Mesenchymal stem cell (in vitro differentiated cells and primary cell): Measurements from ENCODE around the gene UBE2I.

Experiments used
- DNase-seq: peaks from one replicate; pipeline ENCODE4 v3.0.0-alpha.2; 2013
- H2AFZ ChIP-seq: one replicate; pipeline ENCODE4 v1.6.1; 2013; ENCODE audit warnings: low read depth, mild to moderate bottlenecking, control low read depth, inconsistent platforms, low read length, moderate library complexity
- H2AK5ac ChIP-seq: 2 replicates; pipeline ENCODE4 v1.6.1; 2013; ENCODE audit warnings: low read length, moderate library complexity, mild to moderate bottlenecking, inconsistent platforms; ENCODE audit not compliant: severe bottlenecking
- H2BK120ac ChIP-seq: one replicate; pipeline ENCODE4 v1.6.1; 2013; ENCODE audit warnings: low read depth, mild to moderate bottlenecking, inconsistent platforms, low read length, moderate library complexity
- H2BK12ac ChIP-seq, 2 experiments: one replicate each; pipeline ENCODE4 v1.6.1; 2013; ENCODE audit warnings: inconsistent platforms in 2 of 2, low read length in 2 of 2, mild to moderate bottlenecking in 2 of 2, moderate library complexity in 2 of 2, control low read depth in 1 of 2
- H2BK15ac ChIP-seq: one replicate; pipeline ENCODE4 v1.6.1; 2013; ENCODE audit warnings: mild to moderate bottlenecking, low read depth, inconsistent platforms; ENCODE audit not compliant: poor library complexity, severe bottlenecking
- H2BK5ac ChIP-seq: 2 replicates; pipeline ENCODE4 v1.6.1; 2013; ENCODE audit warnings: low read depth, mild to moderate bottlenecking, low read length, control low read depth, inconsistent platforms; ENCODE audit not compliant: poor library complexity, severe bottlenecking
- H3K14ac ChIP-seq, 2 experiments: one replicate each; pipeline ENCODE4 v1.6.1; 2013; ENCODE audit warnings: inconsistent platforms in 2 of 2, low read length in 2 of 2, control low read depth in 1 of 2, mild to moderate bottlenecking in 1 of 2, moderate library complexity in 1 of 2
- H3K18ac ChIP-seq, 2 experiments: one replicate each; pipeline ENCODE4 v1.6.1; 2013; ENCODE audit warnings: inconsistent platforms in 2 of 2, low read length in 2 of 2, control low read depth in 1 of 2, low read depth in 1 of 2, mild to moderate bottlenecking in 1 of 2
- H3K23ac ChIP-seq, 2 experiments: one replicate each; pipeline ENCODE4 v1.6.1; 2013; ENCODE audit warnings: inconsistent platforms in 2 of 2, low read length in 2 of 2, mild to moderate bottlenecking in 2 of 2, moderate library complexity in 2 of 2, control low read depth in 1 of 2
- H3K27ac ChIP-seq: 2 replicates; pipeline ENCODE4 v1.5.1; 2013; ENCODE audit warnings: mild to moderate bottlenecking, moderate library complexity, low read length, control low read depth, inconsistent platforms; ENCODE audit not compliant: poor library complexity, severe bottlenecking
- H3K27me3 ChIP-seq, 2 experiments: 2 replicates each; pipeline versions ENCODE4 v1.6.1 to v1.7.0; 2013; ENCODE audit warnings: low read length in 2 of 2, mild to moderate bottlenecking in 2 of 2, moderate library complexity in 2 of 2, control low read depth in 1 of 2, inconsistent platforms in 1 of 2; ENCODE audit not compliant: control insufficient read depth in 1 of 2, insufficient read depth in 1 of 2
- H3K36me3 ChIP-seq, 2 experiments: 2 replicates each; pipeline versions ENCODE4 v1.6.1 to v1.7.0; 2013; ENCODE audit warnings: low read length in 2 of 2, control low read depth in 1 of 2, inconsistent platforms in 1 of 2, low read depth in 1 of 2, mild to moderate bottlenecking in 1 of 2; ENCODE audit not compliant: insufficient read depth in 2 of 2, control insufficient read depth in 1 of 2
- H3K4ac ChIP-seq, 2 experiments: one replicate each; pipeline ENCODE4 v1.6.1; 2013; ENCODE audit warnings: inconsistent platforms in 2 of 2, low read length in 2 of 2, mild to moderate bottlenecking in 2 of 2, moderate library complexity in 2 of 2, control low read depth in 1 of 2, low read depth in 1 of 2
- H3K4me1 ChIP-seq: 2 replicates; pipeline ENCODE4 v1.6.1; 2013; ENCODE audit warnings: low read depth, low read length, control low read depth; ENCODE audit not compliant: control insufficient read depth, insufficient read depth
- H3K4me2 ChIP-seq: 2 replicates; pipeline ENCODE4 v1.6.1; 2013; ENCODE audit warnings: low read length, mild to moderate bottlenecking, inconsistent platforms; ENCODE audit not compliant: poor library complexity, severe bottlenecking
- H3K4me3 ChIP-seq, 2 experiments: 2 replicates each; pipeline versions ENCODE4 v1.5.1 to v1.7.0; 2013; ENCODE audit warnings: low read length in 2 of 2, mild to moderate bottlenecking in 2 of 2, control low read depth in 1 of 2, low read depth in 1 of 2; ENCODE audit not compliant: insufficient read depth in 1 of 2
- H3K79me1 ChIP-seq: replicated peaks from 2 replicates; pipeline ENCODE4 v1.6.1; 2013; ENCODE audit warnings: mild to moderate bottlenecking, control low read depth, low read length, inconsistent platforms; ENCODE audit not compliant: poor library complexity, severe bottlenecking
- H3K9ac ChIP-seq: 2 replicates; pipeline ENCODE4 v1.7.0; 2013; ENCODE audit warnings: mild to moderate bottlenecking, low read length, moderate library complexity
- H3K9me3 ChIP-seq: 2 replicates; pipeline ENCODE4 v1.7.0; 2013; ENCODE audit warnings: mild to moderate bottlenecking, low read length; ENCODE audit not compliant: control insufficient read depth
- H4K8ac ChIP-seq: one replicate; pipeline ENCODE4 v1.6.1; 2013; ENCODE audit warnings: inconsistent platforms, mild to moderate bottlenecking, low read length, moderate library complexity
- H4K91ac ChIP-seq: one replicate; pipeline ENCODE4 v1.6.1; 2013; ENCODE audit warnings: mild to moderate bottlenecking, low read length, inconsistent platforms
- WGBS: methylation state at CpG from one replicate; pipeline ENCODE4 v1.1.7; 2013; ENCODE audit warnings: mixed read lengths; 5-methylcytosine and 5-hydroxymethylcytosine counted together

Gene UBE2I

DNA sequence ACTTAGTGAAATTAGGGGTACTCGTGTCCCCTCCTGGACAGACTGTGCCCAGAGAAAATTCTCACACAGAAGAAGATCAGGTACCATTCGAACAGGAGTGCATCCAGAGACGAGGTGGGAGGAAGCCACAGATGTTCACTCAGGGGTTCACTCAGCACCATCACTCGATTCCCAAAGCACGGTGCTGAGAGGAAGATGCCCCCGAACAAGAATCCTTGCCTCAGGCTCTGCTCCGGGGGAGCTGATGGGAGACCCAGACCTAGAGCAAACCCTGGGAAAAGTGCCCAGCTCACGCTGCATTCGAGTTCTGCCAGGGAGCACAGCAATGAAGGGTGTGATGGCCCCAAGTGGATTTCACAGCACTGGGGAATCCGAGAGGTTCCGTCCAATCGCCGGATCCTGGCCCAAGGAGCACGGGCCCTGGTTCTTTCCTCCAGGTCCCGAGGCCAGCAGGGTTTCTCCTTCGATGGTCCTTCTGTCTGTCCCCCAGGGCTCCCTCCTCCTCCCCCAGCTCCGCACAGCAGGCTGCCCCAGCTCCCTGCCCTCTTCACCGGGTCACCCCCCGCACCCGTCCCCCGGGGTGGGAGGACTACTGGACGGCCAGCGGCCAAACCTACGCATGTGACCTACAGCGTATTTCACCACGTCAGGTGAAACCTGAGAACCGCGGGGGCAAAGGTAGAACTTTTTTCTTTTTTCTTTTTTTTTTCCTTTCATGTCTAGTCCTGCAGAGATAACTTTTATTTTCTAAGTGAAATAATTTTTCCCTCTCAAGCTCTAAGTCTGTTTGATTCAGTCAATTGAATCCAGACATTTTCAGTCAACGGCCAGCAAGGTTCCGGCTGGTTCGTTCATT is 10.2 kb upstream of the UBE2I start:
- Histone ChIP-seq H2AK5ac (no peak overlapping the region), H3K18ac (no peak overlapping the region), H2BK12ac (no peak overlapping the region), H3K27me3 (peaks cover 28 to 36% of the 10 kb centered on the region in 2 experiments), H4K91ac (no peak overlapping the region), H3K9ac (no peak overlapping the region), H2AFZ (no peak overlapping the region), H3K4ac (no peak overlapping the region), H2BK120ac (no peak overlapping the region), H3K23ac (no peak overlapping the region), H2BK15ac (no peak overlapping the region), H4K8ac (no peak overlapping the region), H3K9me3 (no peaks in the 10 kb centered on the region), H3K36me3 (no peaks in the 10 kb centered on the region), H3K4me1 (peaks cover 10% of the 10 kb centered on the region), H3K4me2 (no peak overlapping the region), H3K14ac (no peak overlapping the region), H3K79me1 (no peaks in the 10 kb centered on the region), H2BK5ac (no peak overlapping the region), H3K4me3 (peak overlapping the region in 1 of 2 experiments; percentile 3), H3K27ac (no peak overlapping the region)
- no peak for DNase-seq
- 90% methylated on average over 25 of the region's 31 CpGs for WGBS

DNA sequence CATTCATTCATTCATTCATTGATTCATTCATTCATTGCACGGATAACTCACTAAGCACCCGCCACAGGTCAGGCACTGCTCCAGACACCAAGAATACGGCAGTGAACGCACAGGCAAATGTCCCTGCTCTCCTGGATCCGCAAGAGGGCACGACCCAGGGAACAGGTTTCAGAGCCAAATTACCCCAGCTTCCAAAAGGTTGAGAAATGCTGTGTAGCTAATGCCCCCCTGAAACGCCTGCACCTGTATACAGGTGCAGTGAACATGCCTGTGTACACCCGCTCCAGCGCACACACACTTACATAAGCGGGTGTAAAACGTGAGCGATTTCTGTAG is 9.6 kb upstream of the UBE2I start:
- no peak overlapping the region for H3K4ac ChIP-seq
- no peak overlapping the region for H3K23ac ChIP-seq
- H2BK5ac ChIP-seq = no peak overlapping the region
- no peaks in the 10 kb centered on the region for H3K9me3 ChIP-seq
- no peak overlapping the region for H4K8ac ChIP-seq
- H2BK120ac ChIP-seq = no peak overlapping the region
- peaks cover 10% of the 10 kb centered on the region for H3K4me1 ChIP-seq
- no peak overlapping the region for H3K4me2 ChIP-seq
- H4K91ac ChIP-seq = no peak overlapping the region
- H2AK5ac ChIP-seq = no peak overlapping the region
- H3K14ac ChIP-seq = no peak overlapping the region
- H3K9ac ChIP-seq = no peak overlapping the region
- 87% methylated on average over 12 of the region's 12 CpGs for WGBS
- no peaks in the 10 kb centered on the region for H3K79me1 ChIP-seq
- no peak for DNase-seq
- no peak overlapping the region for H3K4me3 ChIP-seq
- no peak overlapping the region for H3K18ac ChIP-seq
- H3K27me3 ChIP-seq = peaks cover 28 to 34% of the 10 kb centered on the region in 2 experiments
- no peak overlapping the region for H2AFZ ChIP-seq
- no peak overlapping the region for H2BK15ac ChIP-seq
- H3K36me3 ChIP-seq = no peaks in the 10 kb centered on the region
- no peak overlapping the region for H3K27ac ChIP-seq
- no peak overlapping the region for H2BK12ac ChIP-seq

DNA sequence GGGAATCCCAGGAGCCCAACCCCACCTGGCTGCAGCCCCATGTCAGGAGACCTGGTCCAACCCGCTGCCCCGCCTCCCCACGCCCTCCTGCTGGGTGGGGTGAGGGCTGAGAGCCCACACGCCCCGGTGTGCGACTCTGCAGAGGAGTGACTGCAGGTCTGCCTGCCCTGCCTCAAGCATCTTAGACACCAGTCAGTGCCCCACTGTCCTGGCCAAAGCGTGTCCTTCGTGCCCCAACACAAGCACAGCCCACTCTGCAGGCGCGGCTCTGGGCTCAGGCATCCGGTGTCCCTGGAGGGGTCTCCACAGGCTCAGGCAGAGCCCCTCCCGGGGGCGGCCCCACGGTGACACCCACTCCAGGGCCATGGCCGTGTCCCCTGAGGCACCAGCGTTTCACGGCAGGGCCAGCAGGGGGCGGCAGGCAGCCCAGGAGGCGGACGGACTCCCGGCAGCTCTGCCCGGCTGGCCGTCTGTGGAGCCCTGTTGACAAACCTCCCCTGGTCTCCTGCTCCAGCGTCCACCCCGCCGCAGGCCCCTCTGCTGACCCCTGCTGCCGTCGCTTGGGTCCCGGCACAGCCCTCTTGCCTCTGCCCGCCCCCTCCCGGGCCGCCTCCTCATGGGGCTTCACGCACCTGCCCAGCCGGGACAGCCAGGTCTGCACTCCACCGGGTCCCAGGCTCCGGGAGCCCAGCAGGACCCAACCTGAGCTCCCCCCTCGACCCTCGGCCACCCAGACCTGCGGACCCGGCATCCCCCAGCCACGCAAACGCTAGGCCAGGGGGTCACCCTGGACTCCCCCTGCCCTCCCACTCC is 8.6 kb upstream of the UBE2I start:
- Histone ChIP-seq H3K4me2 (no peak overlapping the region), H2BK15ac (no peak overlapping the region), H3K4me1 (peaks cover 10% of the 10 kb centered on the region), H3K4ac (no peak overlapping the region), H2BK5ac (no peak overlapping the region), H4K91ac (peak overlapping the region; percentile 14), H3K27ac (no peak overlapping the region), H2AFZ (no peak overlapping the region), H2AK5ac (no peak overlapping the region), H3K79me1 (no peaks in the 10 kb centered on the region), H3K36me3 (no peaks in the 10 kb centered on the region), H3K18ac (no peak overlapping the region), H3K4me3 (no peak overlapping the region), H3K27me3 (peaks cover 28 to 31% of the 10 kb centered on the region in 2 experiments), H3K9me3 (no peaks in the 10 kb centered on the region), H2BK12ac (no peak overlapping the region), H3K23ac (no peak overlapping the region), H3K14ac (no peak overlapping the region), H2BK120ac (no peak overlapping the region), H4K8ac (peak overlapping the region; percentile 75), H3K9ac (no peak overlapping the region)
- 25% methylated on average over 42 of the region's 42 CpGs for WGBS
- peak; percentile 54 for DNase-seq

DNA sequence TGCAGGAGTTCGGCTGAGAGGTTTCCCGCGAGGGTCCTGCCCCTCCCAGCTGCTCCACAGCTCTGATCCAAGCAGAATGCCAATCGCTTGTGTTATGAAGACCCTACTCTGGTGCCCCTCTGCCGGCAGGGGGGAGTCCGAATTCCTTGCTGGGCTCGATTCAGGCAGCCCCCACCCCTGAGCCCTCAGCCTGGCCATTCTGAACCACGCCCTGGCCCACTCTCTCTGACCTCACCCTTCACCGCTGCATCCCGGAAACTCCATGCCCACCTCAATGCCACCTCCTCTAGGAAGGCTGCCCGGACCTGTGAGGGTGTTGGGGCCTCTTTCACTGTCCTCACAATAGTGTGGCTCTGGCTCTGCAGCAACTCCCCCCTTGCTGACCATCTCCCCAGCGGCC is 7.9 kb upstream of the UBE2I start:
- H2BK120ac ChIP-seq = no peak overlapping the region
- no peak overlapping the region for H2AFZ ChIP-seq
- peaks cover 10% of the 10 kb centered on the region for H3K4me1 ChIP-seq
- H2BK5ac ChIP-seq = no peak overlapping the region
- no peak overlapping the region for H2BK12ac ChIP-seq
- H3K27ac ChIP-seq = no peak overlapping the region
- H3K4me3 ChIP-seq = no peak overlapping the region
- H3K79me1 ChIP-seq = no peaks in the 10 kb centered on the region
- no peak overlapping the region for H4K91ac ChIP-seq
- 88% methylated on average over 12 of the region's 12 CpGs for WGBS
- no peak overlapping the region for H2BK15ac ChIP-seq
- H3K18ac ChIP-seq = no peak overlapping the region
- H3K9ac ChIP-seq = no peak overlapping the region
- H3K4ac ChIP-seq = no peak overlapping the region
- no peak overlapping the region for H3K4me2 ChIP-seq
- H4K8ac ChIP-seq = no peak overlapping the region
- no peaks in the 10 kb centered on the region for H3K36me3 ChIP-seq
- H3K14ac ChIP-seq = peak overlapping the region in 1 of 2 experiments; percentile 18
- H2AK5ac ChIP-seq = no peak overlapping the region
- no peak overlapping the region for H3K23ac ChIP-seq
- no peak for DNase-seq
- H3K27me3 ChIP-seq = peaks cover 28 to 31% of the 10 kb centered on the region in 2 experiments
- H3K9me3 ChIP-seq = no peaks in the 10 kb centered on the region
